GM12878 (cell line): ENCODE data around the gene RIPOR3. TPM values are rescaled to one million over a fixed set of nuclear protein-coding genes. Genes with fewer than 3 reads are reported as not detected.
A peak's percentile ranks its signal among the peaks of the same experiment; 100 is the strongest.

Experiments used
- ATAC-seq: fragments of 200-7000 bp; cut with Tn5 transposase; 3 replicates; pipeline ENCODE4 v1.9.1; 2020; ENCODE audit warnings: mild to moderate bottlenecking, moderate library complexity
- BruUV-seq: library from RNA; stranded (reverse); fragments of 400-500 nt; replicated peaks from 2 replicates; lab custom pipeline; 2021; lab: Mats Ljungman, UMichigan
- CTCF ChIA-PET: fragments of 300-600 bp; sonication (Branson Sonifier 250); formaldehyde crosslinking; extraction: SDS; loops from one replicate; lab custom pipeline; 2021; ENCODE audit warnings: inconsistent platforms; lab: Yijun Ruan, JAX
- POLR2A ChIA-PET: fragments of 350-600 bp; formaldehyde crosslinking; extraction: SDS; loops from one replicate; lab custom pipeline; 2021; ENCODE audit warnings: inconsistent platforms; lab: Charles Lee
- RAD21 ChIA-PET: fragments of 300-600 bp; sonication (Branson Sonifier 250); formaldehyde crosslinking; loops from one replicate; lab custom pipeline; 2023; ENCODE audit warnings: antibody characterized with exemption; ENCODE audit not compliant: unreplicated experiment; lab: Charles Lee
- SMC1A ChIA-PET: fragments of 300-600 bp; sonication (Branson Sonifier 250); formaldehyde crosslinking; loops from one replicate; lab custom pipeline; 2023; ENCODE audit not compliant: unreplicated experiment, uncharacterized antibody; lab: Charles Lee
- DNase-seq: peaks from one replicate; pipeline ENCODE4 v3.0.0-alpha.2; 2011; ENCODE audit warnings: low read depth, low spot score
- FAIRE-seq: peaks from 3 replicates; lab custom pipeline; 2011; peaks lifted over from hg19 to GRCh38; lab: Jason Lieb, UNC
- H2AFZ ChIP-seq: 2 replicates; pipeline ENCODE4 v1.6.0; 2011; ENCODE audit warnings: low read depth, low read length, control low read depth; ENCODE audit not compliant: control insufficient read depth
- H3K27ac ChIP-seq: 2 replicates; pipeline ENCODE4 v1.5.1; 2011; ENCODE audit warnings: control low read depth; ENCODE audit not compliant: control insufficient read depth, insufficient read depth
- H3K27me3 ChIP-seq, 2 experiments: replicated peaks in 1 of 2; 2 replicates each; pipeline versions ENCODE4 v1.6.0 to v1.6.1; 2011; ENCODE audit warnings: low read length in 1 of 2; ENCODE audit not compliant: control insufficient read depth in 2 of 2, insufficient read depth in 2 of 2
- H3K36me3 ChIP-seq, 2 experiments: 2 replicates each; pipeline ENCODE4 v1.5.1; 2011; ENCODE audit warnings: low read length in 1 of 2; ENCODE audit not compliant: control insufficient read depth in 2 of 2, insufficient read depth in 2 of 2
- H3K4me1 ChIP-seq: 2 replicates; pipeline ENCODE4 v1.6.1; 2011; ENCODE audit warnings: mild to moderate bottlenecking, low read length, moderate library complexity, mixed read lengths; ENCODE audit not compliant: control insufficient read depth, insufficient read depth
- H3K4me2 ChIP-seq: 2 replicates; pipeline ENCODE4 v1.6.0; 2011; ENCODE audit warnings: control low read depth; ENCODE audit not compliant: control insufficient read depth, insufficient read depth
- H3K4me3 ChIP-seq: fragments of 200-600 bp; sonication (generic); 2 replicates; pipeline ENCODE4 v1.5.1; 2016
- H3K79me2 ChIP-seq: 2 replicates; pipeline ENCODE4 v1.6.0; 2011; ENCODE audit warnings: low read length; ENCODE audit not compliant: control insufficient read depth, insufficient read depth
- H3K9ac ChIP-seq: 2 replicates; pipeline ENCODE4 v1.8.0; 2011; ENCODE audit warnings: low read length, control low read depth, mixed read lengths; ENCODE audit not compliant: control insufficient read depth, insufficient read depth
- H3K9me3 ChIP-seq: replicated peaks from 3 replicates; pipeline ENCODE4 v1.5.1; 2011; ENCODE audit warnings: mild to moderate bottlenecking, low read length; ENCODE audit not compliant: control insufficient read depth, insufficient read depth
- H4K20me1 ChIP-seq: 2 replicates; pipeline ENCODE4 v1.6.0; 2011; ENCODE audit not compliant: control insufficient read depth, insufficient read depth
- CREM ChIP-seq: IDR thresholded peaks from 2 replicates; pipeline ENCODE4 v1.6.1; 2014; ENCODE audit warnings: antibody characterized with exemption, low read depth
- FOS ChIP-seq: IDR thresholded peaks from 3 replicates; pipeline ENCODE4 v1.6.1; 2011; ENCODE audit warnings: borderline replicate concordance; ENCODE audit not compliant: insufficient read length; ENCODE audit errors: extremely low read depth
- JUNB ChIP-seq: IDR thresholded peaks from 2 replicates; pipeline ENCODE4 v1.6.1; 2016; ENCODE audit warnings: antibody characterized with exemption, mild to moderate bottlenecking
- NR2C1 ChIP-seq: fragments of 450-650 bp; IDR thresholded peaks from 2 replicates; pipeline ENCODE4 v1.6.1; 2017; ENCODE audit warnings: antibody characterized with exemption, mild to moderate bottlenecking, moderate library complexity
- RCOR1 ChIP-seq: conservative IDR thresholded peaks from 2 replicates; pipeline ENCODE4 v1.6.1; 2012; ENCODE audit warnings: low read depth, low read length, improper control_type of control experiment
- SP1 ChIP-seq: IDR thresholded peaks from one replicate; pipeline ENCODE4 v1.6.1; 2011; ENCODE audit warnings: low read depth, low read length
- SREBF1 ChIP-seq: IDR thresholded peaks from 2 replicates; pipeline ENCODE4 v1.6.1; 2012; ENCODE audit warnings: mild to moderate bottlenecking, low read length
- ZZZ3 ChIP-seq: IDR thresholded peaks from 2 replicates; pipeline ENCODE4 v1.6.1; 2011; ENCODE audit warnings: low read depth; ENCODE audit not compliant: control insufficient read depth, insufficient read length
- WGBS: methylation state at CpG from one replicate; pipeline ENCODE4 v1.1.6; 2016; ENCODE audit warnings: low lambda C conversion rate; ENCODE audit not compliant: insufficient replicate concordance, insufficient coverage; ENCODE audit errors: missing lambda C conversion rate; 5-methylcytosine and 5-hydroxymethylcytosine counted together
- in situ Hi-C: fragments of 300-500 bp; cut with MboI; formaldehyde crosslinking; loops from 9 replicates; pipeline ENCODE4 v1.14.3; 2018; ENCODE audit warnings: mixed read lengths
- intact Hi-C: fragments of 100-400 bp; cut with micrococcal nuclease; formaldehyde crosslinking; loops from one replicate; pipeline ENCODE4 v1.14.2; 2022; ENCODE audit not compliant: unreplicated experiment
- polyA plus RNA-seq, 11 experiments: library from polyadenylated mRNA; depleted of rRNA in 4 of 11; unstranded in 6 of 11; stranded (reverse) in 5 of 11; fragments of >200 nt; fragmentation: Nextera tagmentation in 4 of 11; fragmentation: Illumina TruSeq in 1 of 11; extraction: Ambion mirVana in 4 of 11; extraction: Trizol in 1 of 11; gene quantifications; 1 replicate in 1 of 11; 2 replicates in 10 of 11; pipeline versions ENCODE4 v1.2.1 to v1.2.3, GENCODE V29; 2011 to 2016; ENCODE audit warnings: inconsistent platforms in 2 of 11, missing spikeins in 2 of 11, low read depth in 1 of 11
- total RNA-seq, 4 experiments: library from RNA; depleted of rRNA in 3 of 4; stranded (reverse); fragments of >200 nt in 3 of 4; fragmentation: Illumina TruSeq in 1 of 4; extraction: Trizol in 1 of 4; gene quantifications; 2 replicates each; pipeline versions ENCODE4 v1.2.1 to v1.2.3, GENCODE V29; 2013 to 2021
- TF ChIP-seq, protein P1 (sequence below): IDR thresholded peaks from 2 replicates; pipeline ENCODE4 v1.6.1; 2011; ENCODE audit warnings: borderline replicate concordance, low read depth, mild to moderate bottlenecking, moderate library complexity, mixed read lengths, low read length; ENCODE audit not compliant: insufficient read depth; ENCODE audit errors: extremely low read length

RIPOR3 gene
- total and polyA plus RNA-seq, 10 of the 15 experiments (the other 5 are each of a cell fraction or from before 2014, with no cell fraction given) = 0.04 to 0.55 (median 0.12) TPM; not detected in 6

DNA sequence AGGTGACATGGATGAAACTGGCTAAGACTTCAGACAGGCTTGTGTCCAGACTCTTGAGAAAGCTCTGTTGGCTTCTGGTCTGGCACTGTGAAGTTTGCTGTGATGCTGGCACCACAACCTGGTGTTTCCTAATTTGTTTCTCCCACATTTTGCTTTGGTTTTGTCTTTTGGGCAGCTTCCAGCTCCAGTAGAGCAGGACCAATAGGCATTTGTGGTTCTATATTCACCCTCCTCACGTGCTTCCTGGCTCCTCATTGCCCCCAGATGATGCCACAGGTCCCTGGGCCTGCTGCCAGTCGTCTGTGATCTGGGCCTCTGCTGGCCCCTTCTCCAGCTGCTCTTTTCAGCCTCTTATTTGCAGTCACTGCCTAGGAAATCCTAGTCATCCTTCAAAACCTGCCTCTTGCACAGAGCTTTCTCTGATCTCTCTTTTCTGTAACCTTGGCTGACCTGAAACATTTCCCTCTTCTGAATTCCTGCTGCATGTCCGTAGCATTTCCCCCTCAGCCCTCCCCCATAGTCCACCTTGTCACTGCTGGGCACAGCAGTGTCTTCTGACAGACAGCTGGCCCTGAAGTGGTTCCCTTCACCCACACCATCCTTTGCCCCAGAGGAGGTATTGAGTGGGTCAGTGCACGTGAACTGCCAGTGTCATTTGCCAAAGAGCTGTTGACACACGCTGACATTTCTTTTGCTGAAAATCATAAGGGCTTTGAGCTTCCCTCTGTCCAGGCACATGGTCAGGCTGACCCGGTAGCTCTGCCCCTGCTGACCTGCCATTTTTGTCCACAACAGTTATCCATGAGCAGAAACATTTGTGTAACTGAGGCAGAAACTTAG is 118.2 kb downstream of the RIPOR3 start (continued):
- TF ChIP-seq, protein P1, sequence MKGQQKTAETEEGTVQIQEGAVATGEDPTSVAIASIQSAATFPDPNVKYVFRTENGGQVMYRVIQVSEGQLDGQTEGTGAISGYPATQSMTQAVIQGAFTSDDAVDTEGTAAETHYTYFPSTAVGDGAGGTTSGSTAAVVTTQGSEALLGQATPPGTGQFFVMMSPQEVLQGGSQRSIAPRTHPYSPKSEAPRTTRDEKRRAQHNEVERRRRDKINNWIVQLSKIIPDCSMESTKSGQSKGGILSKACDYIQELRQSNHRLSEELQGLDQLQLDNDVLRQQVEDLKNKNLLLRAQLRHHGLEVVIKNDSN = no peak
- TF ChIP-seq ZZZ3 (no peak), SP1 (no peak), SREBF1 (no peak), FOS (no peak), NR2C1 (no peak)

DNA sequence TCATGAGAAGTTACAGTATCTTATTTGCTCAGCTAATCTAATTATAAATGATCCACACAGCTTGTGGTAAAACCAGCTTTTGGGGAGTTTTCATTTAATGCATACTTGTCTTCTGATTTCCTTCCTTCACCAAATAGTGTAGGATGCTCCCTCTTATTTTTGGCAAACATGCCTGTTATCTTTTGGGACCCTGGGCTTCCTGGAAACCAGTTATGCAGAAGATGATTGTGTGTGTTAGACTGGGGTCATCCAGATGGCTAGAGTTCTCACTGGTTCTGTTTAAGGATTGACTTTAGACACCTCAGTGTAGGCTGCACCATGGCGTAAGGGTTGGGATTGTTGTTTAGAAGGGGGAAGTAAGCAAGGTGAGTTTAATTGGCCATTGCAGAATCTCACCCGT is 119.9 kb downstream of the RIPOR3 start:
- no peaks in the 10 kb centered on the region for H3K27me3 ChIP-seq
- no peak overlapping the region for H3K4me3 ChIP-seq
- SMC1A ChIA-PET = interaction anchor here (73.1 kb wide), 1 partner anchor 63 kb away, joined by 2799 read pairs; the partner anchor contains the start of gene PTPN1
- peaks cover 25% of the 10 kb centered on the region for H3K4me1 ChIP-seq
- ATAC-seq (no peak), DNase-seq (no peak), FAIRE-seq (no peak)
- whole genome bisulfite sequencing = 91% methylated on average over 2 of the region's 2 CpGs
- H3K9me3 ChIP-seq = no peaks in the 10 kb centered on the region
- H4K20me1 ChIP-seq = peaks cover 6% of the 10 kb centered on the region; the same call in 1 of the 2 replicates
- no TSS peak for BruUV-seq
- H3K36me3 ChIP-seq = peaks cover 27 to 51% of the 10 kb centered on the region in 2 experiments
- TF ChIP-seq JUNB (no peak), CREM (no peak), RCOR1 (no peak)
- H3K9ac ChIP-seq = no peak overlapping the region
- H3K79me2 ChIP-seq = peaks cover 27% of the 10 kb centered on the region
- RAD21 ChIA-PET = interaction anchor here (1.0 to 5.5 kb wide), 3 partner anchors 60 to 84 kb away, joined by 3 to 54 read pairs (median 10); partner anchors contain the start of gene PTPN1
- POLR2A ChIA-PET = interaction anchor here (2.6 kb wide), 1 partner anchor 59 kb away, joined by 25 read pairs; the partner anchor contains the start of gene PTPN1
- H3K4me2 ChIP-seq = no peak overlapping the region
- intact Hi-C loops = loop anchor here (2.0 kb wide), 2 partner anchors 61 to 93 kb away; partner anchors contain the start of gene PTPN1
- H2AFZ ChIP-seq = no peak overlapping the region
- H3K27ac ChIP-seq = peak overlapping the region; percentile 83; the same call in 1 of the 2 replicates
- in situ Hi-C loops = loop anchor here (5.0 kb wide), 1 partner anchor 384 kb away; no protein-coding TSS in a partner anchor
- CTCF ChIA-PET = interaction anchor here (1.0 to 11.4 kb wide), 5 partner anchors 23 to 383 kb away, joined by 3 to 240 read pairs (median 12); partner anchors contain the start of gene PTPN1
